LNCAP (cell line): ENCODE data around the gene SKAP1.

ENCODE experiments used
- CTCF ChIP-seq: fragments of 450-650 bp; IDR thresholded peaks from 2 replicates; pipeline ENCODE4 v1.5.1; 2017; ENCODE audit warnings: mild to moderate bottlenecking

Gene SKAP1

GRCh38 chr17:48394821-48395220 lies 35.2 kb downstream of the SKAP1 start:
- no peak for TF ChIP-seq CTCF

- no peak for TF ChIP-seq CTCF
Measured at GRCh38 chr17:48393283-48393682, 36.7 kb downstream of the SKAP1 start.

DNA sequence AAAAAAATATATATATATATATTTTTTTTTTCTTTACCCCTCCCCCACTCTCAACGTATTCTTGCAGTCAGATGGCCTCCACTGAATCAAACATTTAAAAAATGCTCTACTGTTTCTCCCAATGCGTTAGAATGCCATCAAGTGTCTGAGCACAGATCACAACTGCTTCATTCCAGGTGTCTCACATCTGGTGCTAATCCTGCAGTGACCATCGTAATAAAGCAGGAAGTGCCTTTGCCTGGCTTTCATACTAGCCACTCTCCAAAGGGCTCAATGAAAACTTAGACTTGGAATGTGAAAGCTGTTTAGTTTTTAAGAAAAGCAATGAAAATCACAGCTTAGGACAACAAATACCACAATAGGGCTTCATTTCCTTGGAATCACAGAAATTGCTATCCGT lies 37.2 kb downstream of the SKAP1 start:
- no peak for TF ChIP-seq CTCF

- no peak for TF ChIP-seq CTCF
Measured at GRCh38 chr17:48391444-48391843, 38.6 kb downstream of the SKAP1 start.

DNA sequence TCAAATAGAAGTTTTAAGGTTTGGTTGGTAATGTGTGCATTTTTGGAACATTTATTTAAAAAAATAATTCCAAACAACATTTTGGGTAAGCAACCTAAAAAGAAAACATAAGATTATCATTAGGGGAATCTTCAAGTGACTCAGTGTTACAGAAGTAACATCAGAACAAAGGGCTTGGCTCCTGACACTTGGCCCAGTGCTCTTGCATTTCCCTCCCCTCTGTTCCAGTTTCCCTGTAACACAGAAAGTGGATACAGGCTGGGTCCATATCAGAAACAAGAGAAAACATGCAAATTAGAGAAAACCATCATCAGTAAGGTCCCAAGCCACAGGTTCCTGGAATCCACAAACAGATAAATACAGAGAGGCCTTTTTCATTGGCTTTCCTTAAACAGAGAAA lies 40.1 kb downstream of the SKAP1 start:
- no peak for TF ChIP-seq CTCF

DNA sequence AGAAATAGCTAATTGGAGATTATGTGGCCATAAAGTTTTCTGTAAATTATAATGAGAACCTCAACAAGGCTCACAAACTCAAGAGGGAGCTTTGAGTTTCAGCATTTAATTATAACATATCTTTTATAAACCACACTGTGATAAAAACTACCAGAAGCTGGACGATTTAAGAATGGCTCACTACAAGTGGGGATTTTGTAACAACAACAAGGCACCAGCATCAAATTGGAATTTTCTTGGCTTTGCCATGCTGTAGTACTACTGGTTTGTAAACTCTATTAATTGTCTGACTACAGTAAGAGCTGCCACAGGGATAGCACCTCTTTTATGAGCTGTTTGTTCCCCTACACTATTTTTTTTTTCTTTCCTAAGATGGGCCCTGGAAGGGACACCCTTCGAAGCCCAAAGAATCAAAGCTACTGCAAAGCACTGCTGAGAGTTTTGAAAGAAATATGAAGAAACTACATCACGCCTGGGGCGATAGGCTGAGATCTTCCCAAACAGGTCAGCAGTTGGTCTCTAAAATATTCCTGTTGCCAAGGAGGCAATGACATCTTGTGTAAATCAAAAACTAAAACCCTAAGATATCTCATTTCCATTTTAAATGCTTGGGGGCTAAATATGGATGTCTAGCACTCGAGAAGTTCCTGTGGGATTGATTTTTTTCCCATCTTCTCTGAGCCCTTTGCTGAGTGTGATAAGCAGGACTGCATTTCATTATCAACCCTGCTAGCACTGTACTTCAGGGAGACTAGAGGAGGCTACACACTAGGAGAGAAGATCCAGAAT lies 40.9 kb downstream of the SKAP1 start:
- no peak for TF ChIP-seq CTCF

DNA sequence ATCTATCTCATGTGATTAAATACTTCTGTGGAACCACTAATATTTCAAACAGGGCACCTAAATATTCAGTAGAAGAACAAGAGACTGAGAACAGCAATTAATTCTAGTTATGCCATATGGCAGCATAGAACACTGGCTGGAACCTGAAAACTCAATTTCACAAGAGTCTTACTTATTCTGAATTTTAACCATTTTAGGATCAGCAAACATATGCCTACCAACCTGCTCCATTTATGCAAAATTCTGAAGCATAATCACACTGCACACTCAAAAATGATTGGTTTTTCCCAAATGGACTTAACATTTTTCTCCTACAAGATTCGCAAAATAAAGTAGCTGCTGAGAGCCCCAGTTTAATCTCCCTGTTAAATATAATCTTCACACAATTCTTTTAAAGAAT lies 43.2 kb downstream of the SKAP1 start:
- no peak for TF ChIP-seq CTCF

GRCh38 chr17:48385319-48385718 lies 44.7 kb downstream of the SKAP1 start:
- no peak for TF ChIP-seq CTCF
